Stimulated activated naive B cell treated with anti-CD40 and anti-IgM and Interleukin-4, amounts not matched to agents 10 μg/mL and 1 μg/mL and 100 μg/mL, for 72 hours (primary cell): Measurements from ENCODE around the gene RBM28.

Experiments used
- ATAC-seq, 2 donors: fragments of 150-1000 bp; cut with Tn5 transposase; replicated peaks; 2 replicates each; pipeline ENCODE4 v1.10.0; 2021; ENCODE audit warnings: moderate library complexity in 1 of 2
- DNase-seq: peaks from one replicate; pipeline ENCODE4 v3.0.0; 2021
- H3K27ac Mint-ChIP-seq: one replicate; pipeline ENCODE4 v1.8.0; 2022; ENCODE audit warnings: mild to moderate bottlenecking, mixed read lengths
- H3K27me3 Mint-ChIP-seq, 2 donors: one replicate each; pipeline ENCODE4 v1.8.0; 2022; ENCODE audit warnings: mixed read lengths in 2 of 2
- H3K36me3 Mint-ChIP-seq, 2 donors: one replicate each; pipeline ENCODE4 v1.8.0; 2022; ENCODE audit warnings: mixed read lengths in 2 of 2, mild to moderate bottlenecking in 1 of 2
- H3K4me1 Mint-ChIP-seq, 2 donors: one replicate each; pipeline ENCODE4 v1.8.0; 2022; ENCODE audit warnings: mixed read lengths in 2 of 2, mild to moderate bottlenecking in 1 of 2
- H3K4me3 Mint-ChIP-seq, 2 donors: one replicate each; pipeline ENCODE4 v1.8.0; 2022; ENCODE audit warnings: mild to moderate bottlenecking in 2 of 2, mixed read lengths in 2 of 2, moderate library complexity in 1 of 2
- H3K9me3 Mint-ChIP-seq, 2 donors: one replicate each; pipeline ENCODE4 v1.8.0; 2022; ENCODE audit warnings: mixed read lengths in 2 of 2, mild to moderate bottlenecking in 1 of 2

Gene RBM28

GRCh38 chr7:128362670-128363069, 19.0 kb upstream of the RBM28 start:
- peaks cover 15 to 19% of the 10 kb centered on the region in 2 donors for H3K4me1 Mint-ChIP-seq
- no peaks in the 10 kb centered on the region for H3K9me3 Mint-ChIP-seq
- ATAC-seq, result no peak
- peaks cover 0 to 4% of the 10 kb centered on the region in 2 donors for H3K36me3 Mint-ChIP-seq
- H3K4me3 Mint-ChIP-seq, result peak overlapping the region in 1 of 2 donors; percentile 10
- DNase-seq, result no peak
- peaks cover 72 to 75% of the 10 kb centered on the region in 2 donors for H3K27me3 Mint-ChIP-seq
- no peak overlapping the region for H3K27ac Mint-ChIP-seq

DNA sequence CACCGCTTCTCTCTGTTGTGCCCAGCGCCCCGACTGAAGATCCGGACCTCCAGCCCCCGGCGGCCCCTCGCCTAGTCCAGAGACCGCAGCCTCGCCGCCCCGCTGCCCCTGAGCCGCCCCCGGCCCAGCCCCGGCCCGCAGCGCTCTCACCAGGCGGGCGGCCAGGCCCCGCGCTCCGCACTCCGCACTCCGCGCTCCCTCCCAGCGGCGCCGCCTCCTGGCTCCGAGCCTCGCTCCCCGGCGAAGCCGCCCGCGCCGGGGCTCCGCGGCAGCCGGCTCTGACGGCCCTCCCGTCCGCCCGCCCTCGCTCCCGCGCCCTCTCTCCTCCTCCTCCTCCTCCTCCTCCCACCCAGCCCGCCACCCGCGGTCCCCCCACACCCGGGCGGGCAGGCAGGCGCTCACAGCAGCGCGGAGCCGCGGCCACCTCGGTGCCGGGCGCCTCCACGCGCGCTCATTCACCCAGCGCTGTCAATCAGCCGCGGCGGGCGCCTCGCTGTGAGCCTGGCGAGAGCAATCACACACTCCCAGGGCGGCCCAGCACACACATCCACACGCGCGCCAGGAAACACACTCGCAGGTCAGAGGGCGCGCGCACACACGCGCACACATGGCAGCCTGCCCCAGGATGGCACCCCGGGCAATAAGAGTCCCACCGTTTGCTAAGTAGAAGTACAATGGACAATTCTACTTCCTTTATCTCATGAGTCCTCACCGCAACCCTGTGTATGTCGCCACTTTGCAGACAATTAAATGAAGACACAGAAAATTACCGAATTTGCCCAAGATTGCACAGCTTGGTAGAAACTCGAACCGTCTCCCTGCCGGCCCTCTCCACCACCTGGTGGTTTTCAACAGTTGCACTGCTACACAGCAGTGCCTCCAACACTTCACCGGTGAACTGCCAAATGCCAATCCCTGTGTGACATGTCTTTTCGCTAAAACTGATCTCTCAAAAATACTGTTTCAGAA, 18.0 kb upstream of the RBM28 start, which contains the start of gene PRRT4:
Gene PRRT4, minus strand, starts transcription at position 280 of the 969 bp plus-strand sequence.
- Mint-ChIP-seq H3K4me3 (peak within 1 kb of the TSS; percentile 89 to 92), H3K27ac (peak within 1 kb of the TSS; percentile 83), H3K36me3 (peaks cover 0 to 4% of the 10 kb centered on the region in 2 donors), H3K27me3 (peaks cover 66 to 80% of the 10 kb centered on the region in 2 donors), H3K9me3 (no peaks in the 10 kb centered on the region), H3K4me1 (peaks cover 15 to 19% of the 10 kb centered on the region in 2 donors)
- DNase-seq (no peak), ATAC-seq (peak; percentile 71)

GRCh38 chr7:128360359-128360678, 16.6 kb upstream of the RBM28 start:
- peaks cover 15 to 19% of the 10 kb centered on the region in 2 donors for H3K4me1 Mint-ChIP-seq
- ATAC-seq, result no peak
- DNase-seq, result no peak
- peaks cover 0 to 4% of the 10 kb centered on the region in 2 donors for H3K36me3 Mint-ChIP-seq
- H3K4me3 Mint-ChIP-seq, result no peak overlapping the region
- no peaks in the 10 kb centered on the region for H3K9me3 Mint-ChIP-seq
- peaks cover 62 to 82% of the 10 kb centered on the region in 2 donors for H3K27me3 Mint-ChIP-seq
- no peak overlapping the region for H3K27ac Mint-ChIP-seq

DNA sequence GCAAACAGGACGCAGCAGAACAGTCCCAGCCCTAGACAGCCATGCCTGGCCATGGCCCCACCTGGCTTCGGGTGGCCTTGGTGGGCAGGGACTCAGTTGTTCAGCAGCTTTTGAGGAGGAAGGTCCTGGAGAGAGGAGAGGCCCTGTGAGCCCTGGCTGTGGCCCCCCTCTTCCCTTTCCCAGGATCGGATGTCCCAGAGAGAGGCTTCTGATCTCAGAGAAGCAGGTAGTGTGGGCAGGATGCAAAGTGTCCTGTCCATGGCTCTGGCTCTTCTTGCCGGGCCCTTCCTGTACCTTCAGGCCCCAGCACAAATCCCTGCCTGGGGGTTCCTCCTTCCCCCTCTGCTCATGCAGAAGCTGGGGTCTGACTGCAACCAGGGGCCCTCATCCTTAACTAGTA, 16.2 kb upstream of the RBM28 start:
- Mint-ChIP-seq H3K36me3 (peaks cover 0 to 4% of the 10 kb centered on the region in 2 donors), H3K27me3 (peaks cover 59 to 81% of the 10 kb centered on the region in 2 donors), H3K9me3 (no peaks in the 10 kb centered on the region), H3K4me3 (no peak overlapping the region), H3K27ac (no peak overlapping the region), H3K4me1 (peaks cover 15 to 19% of the 10 kb centered on the region in 2 donors)
- ATAC-seq (no peak), DNase-seq (no peak)

- DNase-seq (no peak), ATAC-seq (no peak)
- H3K27ac Mint-ChIP-seq, result no peak overlapping the region
- H3K9me3 Mint-ChIP-seq, result no peaks in the 10 kb centered on the region
- peaks cover 53 to 75% of the 10 kb centered on the region in 2 donors for H3K27me3 Mint-ChIP-seq
- peaks cover 0 to 4% of the 10 kb centered on the region in 2 donors for H3K36me3 Mint-ChIP-seq
- peaks cover 15 to 19% of the 10 kb centered on the region in 2 donors for H3K4me1 Mint-ChIP-seq
- H3K4me3 Mint-ChIP-seq, result no peak overlapping the region
Measured at GRCh38 chr7:128359336-128359735, 15.6 kb upstream of the RBM28 start.

DNA sequence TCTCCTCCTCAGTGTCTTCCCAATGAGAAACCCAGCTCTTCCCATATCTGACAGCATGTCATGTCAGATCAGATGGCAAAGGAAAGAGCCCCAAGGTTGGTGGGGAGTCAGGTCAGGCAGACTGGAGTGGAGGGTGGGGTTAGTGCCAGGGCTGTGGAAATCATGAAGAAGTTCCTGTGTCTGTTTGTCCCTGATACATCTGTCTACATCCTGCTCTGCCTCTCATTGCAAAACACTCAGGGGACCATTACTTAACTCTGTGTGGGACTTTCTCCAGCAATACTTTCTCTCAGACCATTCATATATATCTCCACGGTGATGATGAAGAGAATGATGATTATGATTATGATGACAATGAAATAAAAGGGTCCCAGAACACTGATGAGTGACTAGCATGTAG, 14.5 kb upstream of the RBM28 start:
- DNase-seq, result no peak
- Mint-ChIP-seq H3K4me3 (no peak overlapping the region), H3K36me3 (peaks cover 0 to 4% of the 10 kb centered on the region in 2 donors), H3K9me3 (no peaks in the 10 kb centered on the region), H3K4me1 (peaks cover 15 to 19% of the 10 kb centered on the region in 2 donors), H3K27me3 (peaks cover 53 to 75% of the 10 kb centered on the region in 2 donors), H3K27ac (no peak overlapping the region)
- ATAC-seq, result no peak

- peaks cover 0 to 4% of the 10 kb centered on the region in 2 donors for H3K36me3 Mint-ChIP-seq
- no peak overlapping the region for H3K27ac Mint-ChIP-seq
- H3K27me3 Mint-ChIP-seq, result peaks cover 50 to 74% of the 10 kb centered on the region in 2 donors
- H3K4me1 Mint-ChIP-seq, result peaks cover 13 to 18% of the 10 kb centered on the region in 2 donors
- ATAC-seq (no peak), DNase-seq (no peak)
- H3K4me3 Mint-ChIP-seq, result no peak overlapping the region
- no peaks in the 10 kb centered on the region for H3K9me3 Mint-ChIP-seq
Measured at GRCh38 chr7:128357217-128357613, 13.5 kb upstream of the RBM28 start.

- H3K36me3 Mint-ChIP-seq, result peaks cover 0 to 4% of the 10 kb centered on the region in 2 donors
- no peaks in the 10 kb centered on the region for H3K9me3 Mint-ChIP-seq
- no peak overlapping the region for H3K4me3 Mint-ChIP-seq
- ATAC-seq (no peak), DNase-seq (no peak)
- H3K4me1 Mint-ChIP-seq, result peaks cover 8 to 13% of the 10 kb centered on the region in 2 donors
- H3K27ac Mint-ChIP-seq, result no peak overlapping the region
- H3K27me3 Mint-ChIP-seq, result peaks cover 44 to 69% of the 10 kb centered on the region in 2 donors
Measured at GRCh38 chr7:128356546-128357216, 13.0 kb upstream of the RBM28 start.

DNA sequence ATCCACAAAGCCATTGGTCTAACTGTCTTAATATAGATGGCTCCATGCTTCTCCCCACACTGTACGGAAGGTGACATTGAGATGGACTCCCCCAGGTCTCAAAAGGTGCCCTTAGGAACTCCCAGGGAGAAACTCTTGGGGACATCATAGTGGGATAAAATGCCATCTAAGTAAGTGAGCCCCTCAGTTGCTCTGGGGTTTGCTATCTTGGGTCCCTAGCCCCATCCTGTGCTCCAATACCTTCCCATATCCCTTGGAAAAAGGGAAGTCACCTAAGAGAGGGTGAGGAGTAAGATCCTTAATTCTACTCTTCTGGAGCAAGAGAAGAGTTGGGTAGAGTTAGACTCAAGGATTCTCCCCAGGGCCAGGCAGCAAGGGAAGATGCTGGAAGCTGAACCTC, 9.9 kb upstream of the RBM28 start:
- no peak for DNase-seq
- no peaks in the 10 kb centered on the region for H3K9me3 Mint-ChIP-seq
- peaks cover 42 to 63% of the 10 kb centered on the region in 2 donors for H3K27me3 Mint-ChIP-seq
- ATAC-seq, result no peak
- no peaks in the 10 kb centered on the region for H3K36me3 Mint-ChIP-seq
- H3K27ac Mint-ChIP-seq, result no peak overlapping the region
- no peaks in the 10 kb centered on the region for H3K4me1 Mint-ChIP-seq
- H3K4me3 Mint-ChIP-seq, result no peak overlapping the region

- DNase-seq (no peak), ATAC-seq (no peak)
- Mint-ChIP-seq H3K27me3 (peaks cover 40 to 63% of the 10 kb centered on the region in 2 donors), H3K27ac (no peak overlapping the region), H3K4me1 (no peaks in the 10 kb centered on the region), H3K36me3 (no peaks in the 10 kb centered on the region), H3K4me3 (no peak overlapping the region), H3K9me3 (no peaks in the 10 kb centered on the region)
Measured at GRCh38 chr7:128353189-128353588, 9.5 kb upstream of the RBM28 start.

- Mint-ChIP-seq H3K36me3 (no peaks in the 10 kb centered on the region), H3K27me3 (peaks cover 41 to 68% of the 10 kb centered on the region in 2 donors), H3K4me1 (no peaks in the 10 kb centered on the region), H3K27ac (no peak overlapping the region), H3K4me3 (peak overlapping the region in 1 of 2 donors; percentile 51), H3K9me3 (no peaks in the 10 kb centered on the region)
- no peak for ATAC-seq
- DNase-seq, result no peak
Measured at GRCh38 chr7:128352636-128353035, 8.9 kb upstream of the RBM28 start.

- H3K36me3 Mint-ChIP-seq, result no peaks in the 10 kb centered on the region
- no peak overlapping the region for H3K27ac Mint-ChIP-seq
- no peaks in the 10 kb centered on the region for H3K9me3 Mint-ChIP-seq
- H3K4me1 Mint-ChIP-seq, result no peaks in the 10 kb centered on the region
- H3K4me3 Mint-ChIP-seq, result no peak overlapping the region
- ATAC-seq, result peak; percentile 47 to 53
- DNase-seq, result no peak
- peaks cover 45 to 68% of the 10 kb centered on the region in 2 donors for H3K27me3 Mint-ChIP-seq
Measured at GRCh38 chr7:128352153-128352537, 8.4 kb upstream of the RBM28 start.

- Mint-ChIP-seq H3K36me3 (no peaks in the 10 kb centered on the region), H3K27me3 (peaks cover 45 to 67% of the 10 kb centered on the region in 2 donors), H3K4me3 (peak overlapping the region in 1 of 2 donors; percentile 42), H3K27ac (no peak overlapping the region), H3K4me1 (no peaks in the 10 kb centered on the region), H3K9me3 (no peaks in the 10 kb centered on the region)
- DNase-seq, result no peak
- peak; percentile 50 for ATAC-seq
Measured at GRCh38 chr7:128351296-128352152, 7.8 kb upstream of the RBM28 start.
